Stomach smooth muscle (tissue), 2 donors: ENCODE data around the gene APOC3.

Experiments
- H3K27ac ChIP-seq: one replicate; pipeline ENCODE4 v1.7.0; 2013; ENCODE audit warnings: mild to moderate bottlenecking, low read length, inconsistent platforms
- H3K27me3 ChIP-seq, 2 donors: one replicate each; pipeline ENCODE4 v1.7.0; 2013; ENCODE audit warnings: low read length in 2 of 2; ENCODE audit not compliant: insufficient read depth in 2 of 2, control insufficient read depth in 1 of 2
- H3K36me3 ChIP-seq, 2 donors: one replicate each; pipeline ENCODE4 v1.7.0; 2013; ENCODE audit warnings: low read length in 2 of 2; ENCODE audit not compliant: control insufficient read depth in 2 of 2, insufficient read depth in 2 of 2
- H3K4me1 ChIP-seq: one replicate; pipeline ENCODE4 v1.7.0; 2013; ENCODE audit warnings: low read length; ENCODE audit not compliant: control insufficient read depth, insufficient read depth
- H3K4me3 ChIP-seq, 2 donors: one replicate each; pipeline ENCODE4 v1.7.0; 2013; ENCODE audit warnings: low read length in 2 of 2
- H3K9ac ChIP-seq, 2 donors: one replicate each; pipeline ENCODE4 v1.7.0; 2013; ENCODE audit warnings: low read length in 2 of 2, mild to moderate bottlenecking in 1 of 2
- H3K9me3 ChIP-seq, 2 donors: one replicate each; pipeline ENCODE4 v1.7.0; 2013; ENCODE audit warnings: low read length in 2 of 2; ENCODE audit not compliant: control insufficient read depth in 2 of 2
- donor health status: healthy.
- donor health status: Pancreatic carcinoma.

APOC3 gene

DNA sequence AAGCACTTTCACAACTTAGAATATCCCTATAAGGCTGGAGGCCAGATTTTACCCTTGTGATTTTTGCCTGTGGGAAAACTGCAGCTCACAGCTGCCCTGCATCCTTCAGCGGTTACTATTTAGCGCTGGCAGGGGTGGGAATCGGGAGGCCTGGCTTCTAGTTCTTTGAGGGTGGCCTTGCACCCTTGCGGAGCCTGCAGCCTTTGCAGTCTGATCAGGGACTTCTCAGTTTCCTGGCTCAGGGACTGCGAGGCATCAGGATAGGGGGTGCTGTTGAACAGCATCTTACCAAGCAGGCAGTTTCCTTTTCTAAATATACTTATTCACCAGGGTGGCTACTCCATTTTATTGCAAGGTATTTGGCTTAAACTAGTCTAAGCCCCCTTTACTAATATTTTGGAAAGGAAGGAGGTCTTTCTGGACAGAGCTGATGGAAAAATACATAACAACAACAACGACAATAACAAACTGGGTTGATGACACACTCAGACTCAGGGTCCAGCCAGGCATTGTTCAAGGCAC is 10.6 kb downstream of the APOC3 start:
- no peak overlapping the region for H3K27ac ChIP-seq
- H3K9ac ChIP-seq: no peak overlapping the region
- H3K9me3 ChIP-seq: no peaks in the 10 kb centered on the region
- peaks cover 17% of the 10 kb centered on the region for H3K4me1 ChIP-seq
- H3K4me3 ChIP-seq: no peak overlapping the region
- no peaks in the 10 kb centered on the region for H3K27me3 ChIP-seq
- peaks cover 17 to 18% of the 10 kb centered on the region in 2 donors for H3K36me3 ChIP-seq

DNA sequence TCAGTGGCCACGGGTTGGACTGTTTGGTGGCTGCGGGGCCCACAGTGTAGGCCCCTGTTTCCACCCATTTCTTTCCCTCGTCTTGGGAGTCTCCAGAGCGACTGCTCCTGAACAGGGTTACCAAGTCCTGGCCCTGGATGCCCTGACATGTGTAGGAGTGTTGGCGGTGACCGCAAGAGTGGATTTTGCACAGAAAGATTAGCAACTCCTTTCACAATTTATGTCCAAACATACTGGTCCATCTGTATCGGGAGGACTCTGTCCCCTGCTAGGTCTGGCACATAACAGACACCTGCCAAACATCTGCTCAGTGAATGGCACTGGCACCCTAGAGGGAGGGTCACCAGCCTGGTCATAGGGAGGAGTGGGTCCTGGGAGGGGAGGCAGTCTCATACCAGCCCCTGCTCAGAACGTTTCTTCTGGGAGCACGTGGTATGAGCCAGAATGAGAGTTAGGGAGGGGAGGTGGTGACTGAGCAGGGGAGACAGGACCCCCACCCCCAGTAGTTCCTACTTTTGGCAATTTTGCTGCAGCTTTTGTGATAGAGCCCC is 11.1 kb downstream of the APOC3 start:
- H3K9me3 ChIP-seq: no peaks in the 10 kb centered on the region
- H3K27me3 ChIP-seq: no peaks in the 10 kb centered on the region
- H3K4me1 ChIP-seq: peaks cover 13% of the 10 kb centered on the region
- no peak overlapping the region for H3K9ac ChIP-seq
- H3K27ac ChIP-seq: no peak overlapping the region
- H3K4me3 ChIP-seq: no peak overlapping the region
- peaks cover 22 to 23% of the 10 kb centered on the region in 2 donors for H3K36me3 ChIP-seq

DNA sequence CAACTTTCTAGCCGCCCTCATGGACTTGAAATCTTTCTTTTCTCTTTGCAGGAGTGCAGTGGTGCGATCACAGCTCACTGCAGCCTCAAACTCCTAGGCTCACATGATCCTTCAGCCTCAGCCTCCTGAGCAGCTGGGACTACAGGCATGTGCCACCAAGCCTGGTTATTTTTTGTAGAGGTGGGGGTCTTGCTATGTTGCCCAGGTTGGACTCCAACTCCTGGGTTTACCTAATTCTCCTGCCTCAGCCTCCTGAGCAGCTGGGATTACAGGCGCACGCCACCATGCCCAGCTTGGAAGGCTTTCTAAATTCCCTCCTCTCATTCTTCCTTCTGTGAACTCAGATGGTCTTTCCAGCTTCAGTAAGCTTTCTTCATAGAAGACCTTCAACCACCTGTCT is 12.4 kb downstream of the APOC3 start:
- Histone ChIP-seq H3K36me3 (peaks cover 35 to 36% of the 10 kb centered on the region in 2 donors), H3K4me1 (peaks cover 4% of the 10 kb centered on the region), H3K27ac (no peak overlapping the region), H3K4me3 (no peak overlapping the region), H3K9me3 (no peaks in the 10 kb centered on the region), H3K27me3 (no peaks in the 10 kb centered on the region), H3K9ac (no peak overlapping the region)

DNA sequence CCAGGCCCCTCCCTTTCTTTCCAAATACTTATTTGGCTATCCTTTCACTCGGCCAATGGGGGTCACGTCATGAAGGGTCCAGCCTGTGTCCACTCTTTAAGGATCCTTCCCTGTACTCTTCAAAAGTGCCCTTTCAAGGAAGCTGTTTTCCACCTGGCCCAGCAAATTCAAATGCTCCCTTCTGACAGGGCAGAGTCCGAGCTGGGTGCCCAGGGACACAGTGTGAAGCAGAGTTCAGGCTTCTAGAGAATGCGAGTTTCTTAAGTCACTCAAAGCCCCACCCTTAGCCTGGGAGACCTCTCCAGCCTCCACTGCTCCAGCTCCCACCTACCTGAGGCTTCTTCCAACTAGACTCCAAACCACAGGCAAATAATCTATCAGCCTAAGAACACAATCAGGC is 13.2 kb downstream of the APOC3 start:
- Histone ChIP-seq H3K4me1 (peaks cover 4% of the 10 kb centered on the region), H3K36me3 (peaks cover 43 to 44% of the 10 kb centered on the region in 2 donors), H3K9me3 (no peaks in the 10 kb centered on the region), H3K4me3 (no peak overlapping the region), H3K27me3 (no peaks in the 10 kb centered on the region), H3K27ac (no peak overlapping the region), H3K9ac (no peak overlapping the region)

DNA sequence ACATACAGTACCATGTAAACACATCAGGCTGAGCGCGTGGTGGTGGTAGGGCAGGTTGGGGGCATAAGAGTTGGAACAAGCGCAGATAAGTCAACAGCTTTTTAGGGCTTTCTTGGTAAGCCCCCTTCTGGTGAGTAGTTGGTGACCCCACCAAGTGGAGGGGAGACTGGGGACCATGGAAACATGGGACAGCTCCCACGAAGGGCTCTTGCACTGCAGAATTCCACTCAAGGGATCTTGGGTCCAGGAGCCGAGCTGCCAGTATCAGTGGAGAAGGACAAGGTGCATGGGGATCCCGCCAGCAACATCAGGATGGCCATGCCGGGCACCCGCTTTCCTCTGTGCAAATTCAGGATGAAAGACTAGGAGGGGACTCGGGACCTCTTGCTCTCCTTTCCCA is 14.0 kb downstream of the APOC3 start:
- H3K9me3 ChIP-seq: no peaks in the 10 kb centered on the region
- H3K4me1 ChIP-seq: peaks cover 4% of the 10 kb centered on the region
- no peak overlapping the region for H3K9ac ChIP-seq
- no peak overlapping the region for H3K4me3 ChIP-seq
- H3K36me3 ChIP-seq: peaks cover 43 to 48% of the 10 kb centered on the region in 2 donors
- no peak overlapping the region for H3K27ac ChIP-seq
- H3K27me3 ChIP-seq: no peaks in the 10 kb centered on the region

DNA sequence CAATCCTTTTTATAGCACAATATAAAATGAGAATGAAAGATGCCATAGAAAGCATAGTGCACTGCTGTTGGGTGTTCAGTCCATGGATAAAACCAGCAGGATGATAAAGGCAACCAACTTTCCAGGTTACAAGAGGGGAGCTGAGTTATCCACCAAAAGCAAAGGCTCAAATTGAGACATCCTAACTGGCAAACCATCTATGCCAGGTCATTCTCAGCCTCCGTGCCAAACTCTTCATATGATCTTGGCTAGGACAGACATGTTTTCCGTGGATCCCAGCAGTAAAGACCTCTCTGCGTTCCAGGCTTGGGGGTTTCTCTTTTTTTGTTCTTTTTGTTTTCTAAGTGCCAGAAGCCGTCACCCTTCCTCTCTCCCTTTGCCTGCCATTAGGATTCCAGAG is 15.0 kb downstream of the APOC3 start:
- H3K9ac ChIP-seq: no peak overlapping the region
- no peaks in the 10 kb centered on the region for H3K9me3 ChIP-seq
- peaks cover 4% of the 10 kb centered on the region for H3K4me1 ChIP-seq
- no peak overlapping the region for H3K4me3 ChIP-seq
- H3K27me3 ChIP-seq: no peaks in the 10 kb centered on the region
- H3K27ac ChIP-seq: no peak overlapping the region
- peaks cover 43 to 51% of the 10 kb centered on the region in 2 donors for H3K36me3 ChIP-seq

DNA sequence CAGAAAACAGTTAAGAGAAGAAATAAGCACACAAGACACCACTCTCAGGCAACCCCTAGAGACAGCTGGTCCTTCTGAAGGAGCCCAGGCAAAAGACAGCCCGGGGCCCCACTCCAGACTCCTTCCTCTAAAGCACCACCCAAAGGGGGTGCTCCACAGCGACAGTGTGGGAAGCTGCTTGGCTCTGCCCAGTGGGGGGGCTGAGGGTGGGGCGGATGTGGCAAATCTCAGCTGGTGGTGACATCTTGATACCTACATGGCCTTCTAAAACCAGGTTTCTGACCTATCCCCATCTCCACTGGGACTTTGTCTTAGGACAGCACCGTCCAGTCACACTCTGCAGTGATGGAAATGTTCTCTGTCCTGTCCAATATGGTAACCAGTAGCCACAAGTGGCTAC is 17.9 kb downstream of the APOC3 start:
- peaks cover 43 to 56% of the 10 kb centered on the region in 2 donors for H3K36me3 ChIP-seq
- no peak overlapping the region for H3K27ac ChIP-seq
- no peak overlapping the region for H3K9ac ChIP-seq
- H3K27me3 ChIP-seq: no peaks in the 10 kb centered on the region
- H3K4me3 ChIP-seq: no peak overlapping the region
- no peaks in the 10 kb centered on the region for H3K9me3 ChIP-seq
- H3K4me1 ChIP-seq: no peaks in the 10 kb centered on the region

DNA sequence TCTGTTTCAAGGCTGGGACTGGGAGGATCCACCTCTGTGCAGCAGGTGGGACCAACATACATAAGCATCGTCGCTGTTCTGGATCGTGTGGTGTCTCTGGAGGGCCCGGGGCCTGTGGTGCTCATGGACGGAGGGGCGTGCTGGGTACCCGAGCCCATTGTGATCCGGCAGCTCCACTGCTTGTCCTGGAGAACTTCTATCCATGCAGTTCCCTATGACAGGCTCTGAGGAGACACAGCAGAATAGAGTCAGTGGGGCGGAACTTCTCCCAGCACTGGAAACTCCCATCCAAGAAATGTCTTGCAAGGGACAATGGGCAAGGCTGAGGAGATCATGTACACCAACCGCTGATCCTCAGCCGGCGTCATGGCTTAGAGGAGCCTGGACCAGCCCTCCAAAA is 19.4 kb downstream of the APOC3 start:
- Histone ChIP-seq H3K9ac (no peak overlapping the region), H3K36me3 (peaks cover 38 to 46% of the 10 kb centered on the region in 2 donors), H3K9me3 (no peaks in the 10 kb centered on the region), H3K27ac (no peak overlapping the region), H3K27me3 (no peaks in the 10 kb centered on the region), H3K4me3 (no peak overlapping the region), H3K4me1 (no peaks in the 10 kb centered on the region)

DNA sequence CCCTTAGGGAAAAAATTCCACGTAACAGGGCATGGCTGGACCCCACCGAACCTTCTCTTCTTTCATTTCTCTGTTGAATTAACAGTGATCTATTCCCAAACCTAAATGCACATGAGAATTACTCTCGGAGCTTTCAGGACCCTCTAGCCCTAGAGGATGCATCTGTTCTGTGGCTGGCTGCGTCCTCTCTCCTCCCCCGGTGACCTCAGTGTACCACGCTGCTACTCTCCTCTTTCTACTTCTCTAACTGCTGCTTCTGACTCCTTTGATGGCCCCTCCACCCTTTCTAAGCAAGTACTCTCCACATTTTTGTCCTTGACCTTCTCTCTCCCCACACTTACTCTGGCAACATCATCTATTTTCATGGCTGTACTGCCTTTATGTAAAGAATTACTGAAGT is 19.8 kb downstream of the APOC3 start:
- Histone ChIP-seq H3K9me3 (no peaks in the 10 kb centered on the region), H3K9ac (no peak overlapping the region), H3K4me3 (no peak overlapping the region), H3K27me3 (no peaks in the 10 kb centered on the region), H3K27ac (no peak overlapping the region), H3K36me3 (peaks cover 40 to 45% of the 10 kb centered on the region in 2 donors), H3K4me1 (no peaks in the 10 kb centered on the region)

DNA sequence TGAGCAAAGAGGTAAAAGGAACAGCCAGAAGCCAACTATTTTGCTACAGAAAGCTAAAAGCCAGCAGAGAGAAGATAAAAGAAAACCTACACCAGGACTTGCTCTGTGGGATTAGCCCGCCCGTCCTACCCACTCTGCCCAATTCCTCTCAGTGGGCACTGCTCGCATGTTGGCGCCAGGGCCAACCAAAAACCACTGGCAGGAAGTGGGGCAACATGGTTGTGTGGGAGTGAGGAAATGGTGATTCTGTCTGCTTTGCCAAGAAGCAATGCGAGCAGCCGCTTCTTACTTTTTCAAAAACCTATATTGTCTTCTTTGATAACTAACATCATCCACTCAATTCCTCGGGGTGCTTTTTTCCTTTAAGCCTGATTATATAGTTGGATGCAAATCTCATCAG is 21.9 kb downstream of the APOC3 start:
- Histone ChIP-seq H3K9me3 (no peaks in the 10 kb centered on the region), H3K4me3 (no peak overlapping the region), H3K27me3 (no peaks in the 10 kb centered on the region), H3K4me1 (no peaks in the 10 kb centered on the region), H3K36me3 (peaks cover 20 to 31% of the 10 kb centered on the region in 2 donors), H3K27ac (no peak overlapping the region), H3K9ac (no peak overlapping the region)

DNA sequence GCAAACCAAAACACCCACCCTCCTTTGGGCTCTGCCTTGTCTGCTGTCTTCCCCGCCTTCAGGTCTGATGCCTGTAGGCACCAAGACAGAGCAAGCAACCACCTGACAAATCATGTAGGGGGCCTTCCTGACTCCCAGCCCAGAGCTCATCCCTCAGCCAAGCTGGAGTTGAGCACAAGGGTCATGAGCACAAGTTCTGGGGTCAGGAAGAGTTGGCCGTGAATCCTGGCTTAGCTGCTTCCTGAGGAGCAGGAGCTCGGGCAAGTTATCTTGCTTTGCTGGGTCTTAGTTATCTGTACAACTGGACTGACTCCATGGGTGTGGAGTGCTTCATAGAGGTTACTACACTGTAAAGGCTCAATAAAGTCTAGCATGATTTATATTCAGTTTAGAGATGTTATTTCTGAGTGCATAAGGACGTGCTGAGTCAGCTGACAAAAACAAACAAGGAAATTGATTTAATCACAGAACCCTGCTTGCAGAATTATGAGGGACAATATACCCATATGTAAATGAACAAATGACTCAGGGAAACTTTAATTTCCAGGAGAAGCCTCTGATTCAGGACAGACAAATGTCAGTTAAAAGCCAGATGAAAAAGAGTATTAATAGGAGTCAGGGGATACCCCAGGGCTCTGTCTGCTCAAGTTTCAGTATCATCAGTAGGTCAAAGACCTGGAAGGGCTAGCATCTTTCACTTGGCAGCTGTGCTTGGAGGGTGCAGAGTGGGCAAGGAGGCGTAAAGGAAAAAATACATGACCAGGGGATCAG is 22.7 kb downstream of the APOC3 start:
- Histone ChIP-seq H3K4me1 (no peaks in the 10 kb centered on the region), H3K9me3 (no peaks in the 10 kb centered on the region), H3K9ac (no peak overlapping the region), H3K4me3 (no peak overlapping the region), H3K27me3 (no peaks in the 10 kb centered on the region), H3K36me3 (peaks cover 15 to 24% of the 10 kb centered on the region in 2 donors), H3K27ac (no peak overlapping the region)
